ENCODE data around the gene ZFAND4.
"Not testable (repeated sequence)": the region's sequence is repeated elsewhere in the genome, so short reads cannot be mapped to it uniquely, and the experiment has no call there.

Gene ZFAND4

DNA sequence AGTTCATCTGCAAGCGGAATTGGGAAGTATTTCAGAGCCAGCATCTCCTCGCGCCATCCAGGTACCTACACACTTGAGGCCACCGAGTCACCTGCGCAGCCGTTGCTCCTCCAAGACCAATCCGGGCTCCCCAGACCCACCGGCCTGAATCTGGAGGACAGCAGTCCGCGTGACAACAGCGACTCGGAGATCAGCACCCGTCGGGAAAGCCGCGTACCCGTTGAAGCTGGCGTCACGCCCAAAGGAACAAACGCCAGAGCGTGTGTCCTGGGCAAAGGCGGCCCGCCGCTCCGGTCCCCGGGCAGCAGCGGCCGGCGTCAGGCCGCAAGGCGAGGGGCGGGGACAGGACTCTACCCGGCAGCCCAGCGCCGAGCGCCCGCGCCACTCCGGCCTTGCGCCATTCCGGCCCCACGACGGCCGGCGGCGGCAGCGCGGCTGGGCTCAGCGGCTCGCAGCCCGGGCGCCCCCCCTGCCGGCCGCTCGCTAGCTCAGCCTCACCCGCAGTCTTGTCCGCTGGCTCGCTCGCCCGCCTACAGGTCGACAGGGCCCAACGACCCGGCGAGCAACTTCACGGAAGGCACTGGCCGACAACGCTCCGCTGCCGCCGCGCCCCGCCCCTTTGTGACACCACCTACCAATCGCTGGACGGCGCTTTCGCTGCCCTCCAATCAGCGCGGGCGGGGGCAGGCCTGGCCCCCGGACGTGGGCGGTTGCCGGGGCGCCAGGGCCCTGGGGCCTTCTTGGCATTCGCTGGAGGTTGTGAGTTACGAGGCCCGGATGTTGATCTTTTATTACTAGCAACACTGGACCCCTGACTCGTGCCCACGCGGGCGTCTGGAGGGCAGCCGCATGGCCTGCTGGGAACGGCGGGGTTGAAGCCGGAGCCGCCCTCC, at the start of gene ZFAND4:
Gene ZFAND4 (minus strand): TSS at position 592 of the 893 bp plus-strand sequence. CDS start 9,047 bp downstream, outside the sequence.
- H3K4me1 ChIP-seq, result no peaks in the 10 kb centered on the region
- no peaks in the 10 kb centered on the region for H3K36me3 ChIP-seq (ENCODE audit: control insufficient read depth, insufficient read depth, low read length)
- TF ChIP-seq, protein P1, sequence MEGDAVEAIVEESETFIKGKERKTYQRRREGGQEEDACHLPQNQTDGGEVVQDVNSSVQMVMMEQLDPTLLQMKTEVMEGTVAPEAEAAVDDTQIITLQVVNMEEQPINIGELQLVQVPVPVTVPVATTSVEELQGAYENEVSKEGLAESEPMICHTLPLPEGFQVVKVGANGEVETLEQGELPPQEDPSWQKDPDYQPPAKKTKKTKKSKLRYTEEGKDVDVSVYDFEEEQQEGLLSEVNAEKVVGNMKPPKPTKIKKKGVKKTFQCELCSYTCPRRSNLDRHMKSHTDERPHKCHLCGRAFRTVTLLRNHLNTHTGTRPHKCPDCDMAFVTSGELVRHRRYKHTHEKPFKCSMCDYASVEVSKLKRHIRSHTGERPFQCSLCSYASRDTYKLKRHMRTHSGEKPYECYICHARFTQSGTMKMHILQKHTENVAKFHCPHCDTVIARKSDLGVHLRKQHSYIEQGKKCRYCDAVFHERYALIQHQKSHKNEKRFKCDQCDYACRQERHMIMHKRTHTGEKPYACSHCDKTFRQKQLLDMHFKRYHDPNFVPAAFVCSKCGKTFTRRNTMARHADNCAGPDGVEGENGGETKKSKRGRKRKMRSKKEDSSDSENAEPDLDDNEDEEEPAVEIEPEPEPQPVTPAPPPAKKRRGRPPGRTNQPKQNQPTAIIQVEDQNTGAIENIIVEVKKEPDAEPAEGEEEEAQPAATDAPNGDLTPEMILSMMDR (IDR thresholded peaks at IDR 0.05), result peak; percentile 47
- H3K27me3 ChIP-seq (ENCODE audit: control insufficient read depth, insufficient read depth, low read length), result no peaks in the 10 kb centered on the region
- peak within 1 kb of the TSS; percentile 87 for H2AFZ ChIP-seq
- peaks cover 7% of the 10 kb centered on the region for H3K79me2 ChIP-seq
- peak within 1 kb of the TSS; percentile 92 for H3K4me2 ChIP-seq (ENCODE audit: low read length)
- peak within 1 kb of the TSS; percentile 65 for H3K27ac ChIP-seq
- H3K4me3 ChIP-seq (ENCODE audit: low read depth, low read length), result peak within 1 kb of the TSS; percentile 59
- no peak within 1 kb of the TSS for H3K9ac ChIP-seq
- H3K9me3 ChIP-seq (ENCODE audit: control insufficient read depth, low read length), result no peaks in the 10 kb centered on the region

DNA sequence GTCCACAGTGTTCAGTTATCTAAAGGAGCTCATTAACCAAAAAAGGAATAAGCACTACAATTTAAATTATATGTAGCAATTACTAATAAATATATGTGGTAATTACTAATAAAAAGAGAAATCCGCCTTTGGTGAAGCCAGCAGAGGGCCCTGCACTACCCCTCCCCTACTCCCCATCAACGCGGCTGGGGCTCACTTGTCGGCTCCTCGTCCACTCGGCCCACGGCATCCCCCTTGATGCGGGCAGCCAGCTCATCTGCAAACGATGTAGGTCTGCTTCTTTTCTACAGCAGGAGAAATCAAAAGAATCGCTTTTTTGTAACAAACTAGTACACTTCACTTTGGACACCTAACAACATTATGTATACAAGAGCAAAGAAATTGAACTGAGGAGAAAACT, 48.9 kb upstream of the ZFAND4 start:
- not testable (repeated sequence) for H3K36me3 ChIP-seq (ENCODE audit: control insufficient read depth, insufficient read depth, low read length); H3K4me2 ChIP-seq (ENCODE audit: low read length); H3K4me3 ChIP-seq (ENCODE audit: low read depth, low read length); H2AFZ ChIP-seq; H3K9ac ChIP-seq; H3K79me2 ChIP-seq; H3K9me3 ChIP-seq (ENCODE audit: control insufficient read depth, low read length); H3K27me3 ChIP-seq (ENCODE audit: control insufficient read depth, insufficient read depth, low read length); H3K4me1 ChIP-seq; H3K27ac ChIP-seq

DNA sequence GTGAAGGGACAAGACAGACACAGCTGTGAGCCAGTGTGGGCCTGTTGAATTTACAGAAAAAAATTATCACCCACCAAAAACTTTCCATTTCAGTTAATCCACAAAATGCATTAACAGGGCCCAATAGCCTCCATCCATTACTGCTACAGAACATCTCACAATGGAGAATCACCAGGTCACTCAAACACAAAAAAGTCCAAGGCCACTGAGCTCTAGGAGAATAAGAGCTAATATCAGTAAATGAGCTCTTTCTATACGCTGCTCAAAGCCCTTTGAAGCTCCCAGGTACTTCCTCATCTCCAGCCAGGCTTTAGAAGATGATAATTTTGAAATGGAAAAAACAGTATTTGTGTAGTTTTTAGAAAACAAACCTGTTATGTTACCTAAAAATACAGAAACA, 45.1 kb upstream of the ZFAND4 start:
- H3K4me2 ChIP-seq (ENCODE audit: low read length); H3K9me3 ChIP-seq (ENCODE audit: control insufficient read depth, low read length); H3K9ac ChIP-seq; H3K4me1 ChIP-seq; H3K27ac ChIP-seq; H3K36me3 ChIP-seq (ENCODE audit: control insufficient read depth, insufficient read depth, low read length); H3K27me3 ChIP-seq (ENCODE audit: control insufficient read depth, insufficient read depth, low read length); H3K79me2 ChIP-seq; H2AFZ ChIP-seq; H3K4me3 ChIP-seq (ENCODE audit: low read depth, low read length): not testable (repeated sequence)

- not testable (repeated sequence) for H3K79me2 ChIP-seq; H3K27me3 ChIP-seq (ENCODE audit: control insufficient read depth, insufficient read depth, low read length); H3K36me3 ChIP-seq (ENCODE audit: control insufficient read depth, insufficient read depth, low read length); H3K4me2 ChIP-seq (ENCODE audit: low read length); H3K4me1 ChIP-seq; H3K4me3 ChIP-seq (ENCODE audit: low read depth, low read length); H2AFZ ChIP-seq; H3K27ac ChIP-seq; H3K9ac ChIP-seq; H3K9me3 ChIP-seq (ENCODE audit: control insufficient read depth, low read length)
Measured at GRCh38 chr10:45717053-45717452, 44.5 kb upstream of the ZFAND4 start.

DNA sequence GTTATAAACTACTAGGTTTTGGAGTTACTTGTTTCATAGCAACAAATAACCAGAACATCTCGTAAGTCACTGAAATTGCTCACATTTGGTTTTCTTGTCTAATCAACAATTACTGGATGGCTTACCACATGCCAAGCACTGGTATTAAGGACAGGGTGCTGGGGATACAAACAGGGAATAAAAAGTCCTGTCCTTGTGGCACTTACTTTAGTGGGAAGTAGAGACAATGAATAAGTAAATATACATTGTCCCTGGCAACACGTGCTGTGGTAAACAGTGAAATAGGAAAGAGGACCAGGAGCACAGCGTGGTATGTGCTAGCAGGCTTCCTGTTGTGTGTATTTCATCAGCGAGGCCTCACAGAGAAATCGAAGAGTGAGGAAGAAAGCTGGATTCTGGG, 38.7 kb upstream of the ZFAND4 start:
- not testable (repeated sequence) for H3K79me2 ChIP-seq; H3K4me1 ChIP-seq; H3K27me3 ChIP-seq (ENCODE audit: control insufficient read depth, insufficient read depth, low read length); H3K27ac ChIP-seq; H3K4me2 ChIP-seq (ENCODE audit: low read length); H3K9ac ChIP-seq; H3K9me3 ChIP-seq (ENCODE audit: control insufficient read depth, low read length); H3K36me3 ChIP-seq (ENCODE audit: control insufficient read depth, insufficient read depth, low read length); H2AFZ ChIP-seq; H3K4me3 ChIP-seq (ENCODE audit: low read depth, low read length)

- not testable (repeated sequence) for H3K27ac ChIP-seq; H3K4me2 ChIP-seq (ENCODE audit: low read length); H3K27me3 ChIP-seq (ENCODE audit: control insufficient read depth, insufficient read depth, low read length); H2AFZ ChIP-seq; H3K9me3 ChIP-seq (ENCODE audit: control insufficient read depth, low read length); H3K4me1 ChIP-seq; H3K4me3 ChIP-seq (ENCODE audit: low read depth, low read length); H3K9ac ChIP-seq; H3K79me2 ChIP-seq; H3K36me3 ChIP-seq (ENCODE audit: control insufficient read depth, insufficient read depth, low read length)
Measured at GRCh38 chr10:45710200-45710796, 37.7 kb upstream of the ZFAND4 start.

DNA sequence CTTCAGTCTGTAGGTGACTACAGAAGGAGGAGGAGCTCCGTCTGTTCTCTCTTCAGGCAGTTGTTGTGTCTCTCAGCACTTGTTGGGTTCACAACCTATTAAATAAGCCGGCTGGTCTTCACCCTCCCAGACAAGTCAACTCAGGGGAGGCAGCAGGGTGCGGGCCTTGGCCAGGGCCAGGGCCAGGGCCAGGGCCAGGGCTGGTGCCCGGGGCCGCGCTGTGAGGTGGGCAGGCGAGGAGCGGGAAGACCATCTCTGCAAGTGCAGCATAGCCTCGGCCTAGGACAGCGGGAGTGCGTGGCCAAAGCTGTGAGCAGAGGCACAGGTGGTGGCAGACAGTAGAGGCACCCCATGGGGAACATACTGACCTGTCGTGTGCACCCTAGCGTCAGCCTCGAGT, 5.9 kb upstream of the ZFAND4 start:
- H3K4me2 ChIP-seq (ENCODE audit: low read length); H2AFZ ChIP-seq; H3K79me2 ChIP-seq; H3K36me3 ChIP-seq (ENCODE audit: control insufficient read depth, insufficient read depth, low read length); H3K9me3 ChIP-seq (ENCODE audit: control insufficient read depth, low read length); H3K27me3 ChIP-seq (ENCODE audit: control insufficient read depth, insufficient read depth, low read length); H3K9ac ChIP-seq; H3K4me3 ChIP-seq (ENCODE audit: low read depth, low read length); H3K27ac ChIP-seq; H3K4me1 ChIP-seq: not testable (repeated sequence)
